C4-2B (cell line): ENCODE data around the gene LRTM2.

Source experiments
- CTCF ChIP-seq: fragments of 450-650 bp; conservative IDR thresholded peaks from 2 replicates; pipeline ENCODE4 v1.5.1; 2017; ENCODE audit warnings: mild to moderate bottlenecking
- ZFX ChIP-seq: fragments of 450-650 bp; IDR thresholded peaks from 2 replicates; pipeline ENCODE4 v1.6.1; 2017

DNA sequence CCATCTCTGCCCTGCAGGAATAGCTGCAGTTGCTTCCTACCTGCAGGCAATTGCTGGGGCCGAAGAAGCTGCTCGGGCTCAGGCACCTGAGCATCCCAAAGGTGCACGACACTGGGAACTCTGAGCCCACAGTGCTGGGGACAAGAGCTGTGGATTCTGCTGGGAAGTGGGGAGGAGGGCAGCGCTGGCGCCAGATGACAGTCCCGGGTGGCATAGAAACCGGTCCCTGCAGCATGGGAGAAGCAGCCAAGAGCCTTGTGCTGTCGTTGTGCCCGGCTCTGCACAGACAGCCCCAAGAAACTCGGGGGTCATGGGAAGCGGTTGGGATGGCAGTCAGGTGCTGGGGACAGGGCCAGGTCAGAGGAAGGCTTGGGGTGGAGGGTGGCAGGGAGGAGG lies 529 bp downstream of the LRTM2 start:
- TF ChIP-seq CTCF, result no peak
- TF ChIP-seq ZFX, result no peak
